Glutamatergic neuron (in vitro differentiated cells): Measurements from ENCODE around the gene PLP1. TPM values are rescaled to one million over a fixed set of nuclear protein-coding genes. Genes with fewer than 3 reads are reported as not detected.

ENCODE experiments used
- DNase-seq: peaks from one replicate; pipeline ENCODE4 v3.0.0; 2022
- H3K27ac Mint-ChIP-seq: one replicate; pipeline ENCODE4 v1.8.0; 2020; ENCODE audit warnings: mild to moderate bottlenecking, mixed read lengths, inconsistent platforms; ENCODE audit not compliant: unreplicated experiment
- H3K27me3 Mint-ChIP-seq: one replicate; pipeline ENCODE4 v1.8.0; 2020; ENCODE audit warnings: mild to moderate bottlenecking, moderate library complexity, mixed read lengths, inconsistent platforms; ENCODE audit not compliant: unreplicated experiment
- H3K36me3 Mint-ChIP-seq: one replicate; pipeline ENCODE4 v1.8.0; 2020; ENCODE audit warnings: mild to moderate bottlenecking, mixed read lengths, inconsistent platforms; ENCODE audit not compliant: unreplicated experiment
- H3K4me1 Mint-ChIP-seq: one replicate; pipeline ENCODE4 v1.8.0; 2020; ENCODE audit warnings: mild to moderate bottlenecking, low read depth, mixed read lengths, inconsistent platforms; ENCODE audit not compliant: unreplicated experiment
- H3K4me3 Mint-ChIP-seq: one replicate; pipeline ENCODE4 v1.8.0; 2020; ENCODE audit warnings: mild to moderate bottlenecking, mixed read lengths, inconsistent platforms; ENCODE audit not compliant: unreplicated experiment
- H3K9me3 Mint-ChIP-seq: one replicate; pipeline ENCODE4 v1.8.0; 2020; ENCODE audit warnings: mild to moderate bottlenecking, moderate library complexity, mixed read lengths, inconsistent platforms; ENCODE audit not compliant: unreplicated experiment
- CTCF ChIP-seq: fragments of 200-600 bp; sonication (generic); IDR thresholded peaks from one replicate; pipeline ENCODE4 v1.5.0; 2021; ENCODE audit not compliant: partially characterized antibody, unreplicated experiment
- total RNA-seq: library from RNA; stranded (reverse); fragmentation: NEBNext Ultra II Directional; extraction: Animal tissue kit (Norgen Biotek cat#: 25700); gene quantifications from one replicate; pipeline ENCODE4 v1.2.1, GENCODE V29; 2021; ENCODE audit not compliant: unreplicated experiment

Gene PLP1
- total RNA-seq, 1 donor from 2014 or later = 0.20 TPM

GRCh38 chrX:103823591-103823990 is 47.0 kb downstream of the PLP1 start:
- DNase-seq = no peak
- Mint-ChIP-seq H3K4me3 (no peak overlapping the region), H3K27me3 (no peaks in the 10 kb centered on the region), H3K9me3 (no peaks in the 10 kb centered on the region), H3K27ac (no peak overlapping the region), H3K36me3 (no peaks in the 10 kb centered on the region), H3K4me1 (no peaks in the 10 kb centered on the region)
- no peak for TF ChIP-seq CTCF

DNA sequence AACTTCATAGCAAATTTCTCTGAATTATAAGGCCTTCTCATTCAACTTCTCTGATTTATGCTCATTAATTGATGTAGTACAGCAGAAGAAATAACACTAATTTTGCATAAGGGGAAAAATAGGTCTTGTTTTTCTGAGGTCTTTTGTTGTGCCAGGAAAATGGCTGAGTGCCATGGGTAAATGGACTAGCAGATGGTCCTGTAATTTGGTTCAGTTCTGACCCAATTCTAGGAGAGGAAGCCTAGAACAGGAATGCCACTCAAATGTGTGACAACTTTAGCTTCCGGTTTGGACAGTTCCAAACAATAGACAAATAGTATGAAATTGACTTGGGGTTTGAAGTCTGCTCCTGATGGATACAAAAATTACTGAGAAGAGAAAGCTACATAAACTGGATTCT is 49.2 kb downstream of the PLP1 start:
- no peak for TF ChIP-seq CTCF
- no peaks in the 10 kb centered on the region for H3K36me3 Mint-ChIP-seq
- no peak overlapping the region for H3K27ac Mint-ChIP-seq
- H3K4me1 Mint-ChIP-seq = no peaks in the 10 kb centered on the region
- peaks cover 2% of the 10 kb centered on the region for H3K9me3 Mint-ChIP-seq
- DNase-seq = no peak
- H3K4me3 Mint-ChIP-seq = no peak overlapping the region
- peaks cover 2% of the 10 kb centered on the region for H3K27me3 Mint-ChIP-seq

GRCh38 chrX:103828529-103828928 is 51.9 kb downstream of the PLP1 start:
- Mint-ChIP-seq H3K27me3 (peaks cover 6% of the 10 kb centered on the region), H3K27ac (no peak overlapping the region), H3K4me3 (no peak overlapping the region), H3K9me3 (peaks cover 5% of the 10 kb centered on the region), H3K4me1 (peaks cover 4% of the 10 kb centered on the region), H3K36me3 (no peaks in the 10 kb centered on the region)
- DNase-seq = no peak
- TF ChIP-seq CTCF = no peak

- no peak for DNase-seq
- no peak for TF ChIP-seq CTCF
- Mint-ChIP-seq H3K27ac (no peak overlapping the region), H3K36me3 (no peaks in the 10 kb centered on the region), H3K4me3 (peak overlapping the region; percentile 74), H3K4me1 (peaks cover 7% of the 10 kb centered on the region), H3K27me3 (peaks cover 6% of the 10 kb centered on the region), H3K9me3 (peaks cover 5% of the 10 kb centered on the region)
These were observed 54.2 kb downstream of the PLP1 start for GRCh38 chrX:103830848-103831247.

DNA sequence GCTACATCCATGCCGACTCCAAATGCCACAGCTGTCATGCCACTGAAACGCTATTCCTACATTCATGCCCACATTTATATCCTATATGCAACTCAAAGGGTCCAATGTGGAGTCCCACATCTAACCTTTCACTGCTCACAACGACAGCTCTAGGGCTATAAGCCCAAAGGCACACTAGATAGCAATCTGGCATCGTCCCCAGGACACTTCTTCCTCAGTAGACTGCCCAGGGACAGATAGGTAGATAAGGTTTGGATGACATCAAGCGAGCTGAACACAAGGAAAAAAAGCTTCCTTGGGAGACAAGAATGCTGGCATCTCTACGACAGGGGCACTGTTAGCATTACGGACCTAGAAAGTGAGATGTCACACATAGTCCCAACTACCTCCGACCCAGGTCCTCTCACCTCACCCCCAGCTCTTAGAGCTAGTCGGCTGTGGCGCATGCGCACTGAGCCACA is 54.7 kb downstream of the PLP1 start:
- peaks cover 6% of the 10 kb centered on the region for H3K27me3 Mint-ChIP-seq
- peaks cover 5% of the 10 kb centered on the region for H3K9me3 Mint-ChIP-seq
- no peak for DNase-seq
- peaks cover 7% of the 10 kb centered on the region for H3K4me1 Mint-ChIP-seq
- H3K36me3 Mint-ChIP-seq = no peaks in the 10 kb centered on the region
- TF ChIP-seq CTCF = no peak
- H3K27ac Mint-ChIP-seq = peak overlapping the region; percentile 8
- peak overlapping the region; percentile 78 for H3K4me3 Mint-ChIP-seq
